ENCODE data around the gene KIF16B.

The KIF16B gene

GRCh38 chr20:16555754-16556153, 17.5 kb downstream of the KIF16B start:
- Histone ChIP-seq H2AFZ (ENCODE audit: low read depth, low read length) (no peak overlapping the region), H3K27ac (ENCODE audit: low read length) (no peak overlapping the region), H3K79me2 (ENCODE audit: low read length) (peaks cover 27% of the 10 kb centered on the region), H4K20me1 (ENCODE audit: insufficient read depth, low read length) (0 out of 2 replicates have a peak, but pooled peaks cover 3% of the 10 kb centered on the region), H3K27me3 (ENCODE audit: low read depth, low read length) (no peaks in the 10 kb centered on the region), H3K9me3 (ENCODE audit: insufficient read depth, low read length) (0 out of 2 replicates have a peak, but pooled peaks cover 9% of the 10 kb centered on the region), H3K9ac (ENCODE audit: low read length) (no peak overlapping the region), H3K4me2 (ENCODE audit: low read length) (no peak overlapping the region), H3K4me1 (ENCODE audit: low read length) (peaks cover 25% of the 10 kb centered on the region), H3K4me3 (ENCODE audit: low read length) (no peak overlapping the region), H3K36me3 (replicated peaks; ENCODE audit: low read depth, low read length) (peaks cover 17% of the 10 kb centered on the region)
- TF ChIP-seq CTCF (IDR thresholded peaks at IDR 0.05; ENCODE audit: low read depth, low read length) (no peak), EZH2phosphoT487 (IDR thresholded peaks at IDR 0.05; ENCODE audit: low read depth) (no peak)

- TF ChIP-seq CTCF (IDR thresholded peaks at IDR 0.05; ENCODE audit: low read depth, low read length) (no peak), EZH2phosphoT487 (IDR thresholded peaks at IDR 0.05; ENCODE audit: low read depth) (no peak)
- peaks cover 17% of the 10 kb centered on the region for H3K36me3 ChIP-seq (replicated peaks; ENCODE audit: low read depth, low read length)
- H3K9me3 ChIP-seq (ENCODE audit: insufficient read depth, low read length): 0 out of 2 replicates have a peak, but pooled peaks cover 9% of the 10 kb centered on the region
- no peak overlapping the region for H2AFZ ChIP-seq (ENCODE audit: low read depth, low read length)
- no peaks in the 10 kb centered on the region for H3K27me3 ChIP-seq (ENCODE audit: low read depth, low read length)
- H3K4me2 ChIP-seq (ENCODE audit: low read length): no peak overlapping the region
- H3K4me3 ChIP-seq (ENCODE audit: low read length): no peak overlapping the region
- H3K4me1 ChIP-seq (ENCODE audit: low read length): peaks cover 25% of the 10 kb centered on the region
- peaks cover 22% of the 10 kb centered on the region for H3K79me2 ChIP-seq (ENCODE audit: low read length)
- H3K9ac ChIP-seq (ENCODE audit: low read length): no peak overlapping the region
- H4K20me1 ChIP-seq (ENCODE audit: insufficient read depth, low read length): 0 out of 2 replicates have a peak, but pooled peaks cover 3% of the 10 kb centered on the region
- no peak overlapping the region for H3K27ac ChIP-seq (ENCODE audit: low read length)
These were observed 18.3 kb downstream of the KIF16B start for GRCh38 chr20:16554766-16555543.

GRCh38 chr20:16553684-16554083, 19.6 kb downstream of the KIF16B start:
- H3K27me3 ChIP-seq (ENCODE audit: low read depth, low read length): no peaks in the 10 kb centered on the region
- H3K36me3 ChIP-seq (replicated peaks; ENCODE audit: low read depth, low read length): peaks cover 17% of the 10 kb centered on the region
- 0 out of 2 replicates have a peak, but pooled peaks cover 9% of the 10 kb centered on the region for H3K9me3 ChIP-seq (ENCODE audit: insufficient read depth, low read length)
- H3K4me2 ChIP-seq (ENCODE audit: low read length): no peak overlapping the region
- H3K4me3 ChIP-seq (ENCODE audit: low read length): no peak overlapping the region
- no peak overlapping the region for H2AFZ ChIP-seq (ENCODE audit: low read depth, low read length)
- H3K79me2 ChIP-seq (ENCODE audit: low read length): peaks cover 20% of the 10 kb centered on the region
- H4K20me1 ChIP-seq (ENCODE audit: insufficient read depth, low read length): no peaks in the 10 kb centered on the region
- TF ChIP-seq EZH2phosphoT487 (IDR thresholded peaks at IDR 0.05; ENCODE audit: low read depth): no peak
- no peak for TF ChIP-seq CTCF (IDR thresholded peaks at IDR 0.05; ENCODE audit: low read depth, low read length)
- peaks cover 25% of the 10 kb centered on the region for H3K4me1 ChIP-seq (ENCODE audit: low read length)
- H3K9ac ChIP-seq (ENCODE audit: low read length): no peak overlapping the region
- no peak overlapping the region for H3K27ac ChIP-seq (ENCODE audit: low read length)

- Histone ChIP-seq H4K20me1 (ENCODE audit: insufficient read depth, low read length) (no peaks in the 10 kb centered on the region), H3K27ac (ENCODE audit: low read length) (no peak overlapping the region), H3K27me3 (ENCODE audit: low read depth, low read length) (no peaks in the 10 kb centered on the region), H3K9me3 (ENCODE audit: insufficient read depth, low read length) (0 out of 2 replicates have a peak, but pooled peaks cover 9% of the 10 kb centered on the region), H3K9ac (ENCODE audit: low read length) (no peak overlapping the region), H3K4me1 (ENCODE audit: low read length) (peaks cover 25% of the 10 kb centered on the region), H2AFZ (ENCODE audit: low read depth, low read length) (no peak overlapping the region), H3K4me2 (ENCODE audit: low read length) (no peak overlapping the region), H3K4me3 (ENCODE audit: low read length) (no peak overlapping the region), H3K36me3 (replicated peaks; ENCODE audit: low read depth, low read length) (peaks cover 17% of the 10 kb centered on the region), H3K79me2 (ENCODE audit: low read length) (peaks cover 25% of the 10 kb centered on the region)
- no peak for TF ChIP-seq EZH2phosphoT487 (IDR thresholded peaks at IDR 0.05; ENCODE audit: low read depth)
- no peak for TF ChIP-seq CTCF (IDR thresholded peaks at IDR 0.05; ENCODE audit: low read depth, low read length)
These were observed 20.1 kb downstream of the KIF16B start for GRCh38 chr20:16553101-16553500.
